HepG2 (cell line): ENCODE measurements around the gene CCDC122. TPM values are rescaled to one million over a fixed set of nuclear protein-coding genes. Genes with fewer than 3 reads are reported as not detected.

Experiments used
- ATAC-seq: fragments of 200-7000 bp; cut with Tn5 transposase; 3 replicates; pipeline ENCODE4 v1.9.1; 2020; ENCODE audit warnings: mild to moderate bottlenecking, moderate library complexity
- BruUV-seq: library from RNA; stranded (reverse); fragments of 400-500 nt; replicated peaks from 2 replicates; lab custom pipeline; 2021; lab: Mats Ljungman, UMichigan
- CTCF ChIA-PET: fragments of 300-600 bp; formaldehyde crosslinking; extraction: SDS; loops from one replicate; lab custom pipeline; 2021; ENCODE audit warnings: low total read pairs, inconsistent platforms, low intra/inter-chr PET ratio; lab: Yijun Ruan, JAX
- POLR2A ChIA-PET: fragments of 350-600 bp; sonication (Branson Sonifier 250); formaldehyde crosslinking; loops from one replicate; lab custom pipeline; 2020; ENCODE audit warnings: antibody characterized with exemption, inconsistent platforms; lab: Yijun Ruan, JAX
- DNase-seq: peaks from one replicate; pipeline ENCODE4 v3.0.0-alpha.2; 2015; ENCODE audit warnings: low spot score
- FAIRE-seq: peaks from 3 replicates; lab custom pipeline; 2011; peaks lifted over from hg19 to GRCh38; lab: Jason Lieb, UNC
- H2AFZ ChIP-seq: one replicate; pipeline ENCODE4 v1.6.1; 2011; ENCODE audit warnings: low read length, inconsistent platforms
- H3K27ac ChIP-seq: fragments of 300-600 bp; 3 replicates; pipeline ENCODE4 v1.8.0; 2011; ENCODE audit warnings: mixed run types, mild to moderate bottlenecking, mixed read lengths, low read length, inconsistent platforms; ENCODE audit not compliant: insufficient read depth; ENCODE audit errors: extremely low read length
- H3K27me3 ChIP-seq, 2 experiments: fragments of 200-600 bp in 1 of 2; 2 replicates in 1 of 2; 3 replicates in 1 of 2; pipeline versions ENCODE4 v1.6.0 to v1.8.0; 2011; ENCODE audit warnings: low read length in 2 of 2, mild to moderate bottlenecking in 2 of 2, moderate library complexity in 2 of 2, inconsistent platforms in 1 of 2; ENCODE audit not compliant: insufficient read depth in 2 of 2, control insufficient read depth in 1 of 2
- H3K36me3 ChIP-seq, 2 experiments: fragments of 200-600 bp in 1 of 2; replicated peaks in 1 of 2; 2 replicates in 1 of 2; 3 replicates in 1 of 2; pipeline versions ENCODE4 v1.5.1 to v1.8.0; 2011; ENCODE audit warnings: low read length in 2 of 2, inconsistent platforms in 1 of 2; ENCODE audit not compliant: insufficient read depth in 2 of 2, control insufficient read depth in 1 of 2
- H3K4me1 ChIP-seq: 2 replicates; pipeline ENCODE4 v1.5.1; 2012; ENCODE audit warnings: low read length, inconsistent platforms; ENCODE audit not compliant: insufficient read depth
- H3K4me2 ChIP-seq: 2 replicates; pipeline ENCODE4 v1.6.0; 2011; ENCODE audit warnings: low read depth, low read length, inconsistent platforms
- H3K4me3 ChIP-seq, 3 experiments: fragments of 200-600 bp in 1 of 3; sonication (generic), shearing (Covaris generic) in 1 of 3; replicated peaks in 1 of 3; 2 replicates each; pipeline ENCODE4 v1.5.1; 2011 to 2016; ENCODE audit warnings: low read length in 3 of 3, inconsistent platforms in 2 of 3, low read depth in 2 of 3, mild to moderate bottlenecking in 2 of 3, control low read depth in 1 of 3, mixed read lengths in 1 of 3; ENCODE audit not compliant: insufficient read depth in 1 of 3
- H3K79me2 ChIP-seq: one replicate; pipeline ENCODE4 v1.6.1; 2011; ENCODE audit warnings: low read length, inconsistent platforms; ENCODE audit not compliant: insufficient read depth
- H3K9ac ChIP-seq: 2 replicates; pipeline ENCODE4 v1.6.0; 2011; ENCODE audit warnings: mild to moderate bottlenecking, low read depth, low read length, inconsistent platforms; ENCODE audit not compliant: insufficient read depth
- H3K9me3 ChIP-seq: 2 replicates; pipeline ENCODE4 v1.5.1; 2012; ENCODE audit warnings: mild to moderate bottlenecking, low read length
- H4K20me1 ChIP-seq: 2 replicates; pipeline ENCODE4 v1.6.0; 2011; ENCODE audit warnings: inconsistent platforms, mild to moderate bottlenecking, low read length, moderate library complexity; ENCODE audit not compliant: insufficient read depth
- CENPX ChIP-seq: sonication (generic); formaldehyde crosslinking; IDR thresholded peaks from 2 replicates; pipeline ENCODE4 v1.9.0; 2021; ENCODE audit warnings: mild to moderate bottlenecking, missing genetic modification reagents, moderate library complexity
- CHD4 ChIP-seq: fragments of 200-600 bp; sonication (generic); IDR thresholded peaks from 2 replicates; pipeline ENCODE4 v1.7.0; 2017; ENCODE audit warnings: mild to moderate bottlenecking, low read length, borderline replicate concordance
- ETV5 ChIP-seq: IDR thresholded peaks from 2 replicates; pipeline ENCODE4 v1.6.1; 2018; ENCODE audit warnings: missing biosample characterization, missing genetic modification reagents, inconsistent platforms, borderline replicate concordance
- HOXA5 ChIP-seq: sonication (generic); formaldehyde crosslinking; IDR thresholded peaks from 2 replicates; pipeline ENCODE4 v1.4.0; 2020; ENCODE audit warnings: missing genetic modification reagents
- POLR2A ChIP-seq, 2 experiments: IDR thresholded peaks; 2 replicates each; pipeline ENCODE4 v1.6.1; 2011; ENCODE audit warnings: low read depth in 2 of 2, low read length in 2 of 2, mild to moderate bottlenecking in 1 of 2, moderate library complexity in 1 of 2; ENCODE audit not compliant: insufficient read depth in 1 of 2
- RFX5 ChIP-seq: IDR thresholded peaks from 2 replicates; pipeline ENCODE4 v1.6.1; 2011; ENCODE audit warnings: low read depth, low read length, improper control_type of control experiment
- SCMH1 ChIP-seq: sonication (generic); formaldehyde crosslinking; IDR thresholded peaks from 2 replicates; pipeline ENCODE4 v1.9.0; 2021; ENCODE audit warnings: missing genetic modification reagents, mild to moderate bottlenecking, borderline replicate concordance
- ZBTB38 ChIP-seq: sonication (generic); formaldehyde crosslinking; IDR thresholded peaks from 2 replicates; pipeline ENCODE4 v1.5.1; 2020; ENCODE audit warnings: mild to moderate bottlenecking, missing genetic modification reagents
- ZNF335 ChIP-seq: sonication (generic); formaldehyde crosslinking; IDR thresholded peaks from 2 replicates; pipeline ENCODE4 v1.4.0; 2020; ENCODE audit warnings: missing genetic modification reagents
- ZNF547 ChIP-seq: sonication (generic); formaldehyde crosslinking; IDR thresholded peaks from 2 replicates; pipeline ENCODE4 v1.5.1; 2020; ENCODE audit warnings: mild to moderate bottlenecking, missing genetic modification reagents
- ZNF616 ChIP-seq: sonication (generic); formaldehyde crosslinking; IDR thresholded peaks from 2 replicates; pipeline ENCODE4 v1.5.0; 2020; ENCODE audit warnings: low read depth, mild to moderate bottlenecking, missing genetic modification reagents
- WGBS: methylation state at CpG from one replicate; pipeline ENCODE4 v1.1.6; 2017; ENCODE audit warnings: low lambda C conversion rate; 5-methylcytosine and 5-hydroxymethylcytosine counted together
- in situ Hi-C: cut with HindIII; loops from 2 replicates; pipeline ENCODE4 v1.10.0; 2017; ENCODE audit warnings: low pct_unique_long_range_greater_than_20kb; ENCODE audit not compliant: extremely low pct_ligation_motif_present
- intact Hi-C: fragments of 100-400 bp; cut with micrococcal nuclease; formaldehyde crosslinking; loops from one replicate; pipeline ENCODE4 v1.10.0; 2022; ENCODE audit not compliant: unreplicated experiment
- polyA plus RNA-seq, 8 experiments: library from polyadenylated mRNA; depleted of rRNA in 3 of 8; stranded (reverse) in 7 of 8; unstranded in 1 of 8; fragments of >200 nt; fragmentation: Illumina TruSeq in 4 of 8; extraction: Trizol in 4 of 8; gene quantifications; 2 replicates each; pipeline versions ENCODE4 v1.2.1 to v1.2.3, GENCODE V29; 2011 to 2016; ENCODE audit warnings: low read depth in 4 of 8, missing spikeins in 1 of 8, mixed read lengths in 1 of 8; ENCODE audit not compliant: insufficient read depth in 1 of 8
- total RNA-seq, 5 experiments: library from RNA; depleted of rRNA; stranded (reverse); fragments of >200 nt; fragmentation: Illumina TruSeq; extraction: Trizol; gene quantifications; 2 replicates each; pipeline ENCODE4 v1.2.3, GENCODE V29; 2016; ENCODE audit warnings: low read depth in 1 of 5
- TF ChIP-seq, protein P1 (sequence below): sonication (generic); formaldehyde crosslinking; IDR thresholded peaks from 2 replicates; pipeline ENCODE4 v1.4.0; 2020; ENCODE audit warnings: mild to moderate bottlenecking, low read depth, missing genetic modification reagents
- TF ChIP-seq, protein P2 (sequence below): sonication (generic); formaldehyde crosslinking; IDR thresholded peaks from 2 replicates; pipeline ENCODE4 v1.5.0; 2020; ENCODE audit warnings: mild to moderate bottlenecking, missing genetic modification reagents
- TF ChIP-seq, protein P3 (sequence below): sonication (generic); formaldehyde crosslinking; IDR thresholded peaks from 2 replicates; pipeline ENCODE4 v1.4.0; 2020; ENCODE audit warnings: missing genetic modification reagents, mild to moderate bottlenecking, borderline replicate concordance

CCDC122 gene
- total and polyA plus RNA-seq, 2 of the 13 experiments (the other 11 are each of a cell fraction or from before 2014, with no cell fraction given) = 0.32 to 3.5 TPM

DNA sequence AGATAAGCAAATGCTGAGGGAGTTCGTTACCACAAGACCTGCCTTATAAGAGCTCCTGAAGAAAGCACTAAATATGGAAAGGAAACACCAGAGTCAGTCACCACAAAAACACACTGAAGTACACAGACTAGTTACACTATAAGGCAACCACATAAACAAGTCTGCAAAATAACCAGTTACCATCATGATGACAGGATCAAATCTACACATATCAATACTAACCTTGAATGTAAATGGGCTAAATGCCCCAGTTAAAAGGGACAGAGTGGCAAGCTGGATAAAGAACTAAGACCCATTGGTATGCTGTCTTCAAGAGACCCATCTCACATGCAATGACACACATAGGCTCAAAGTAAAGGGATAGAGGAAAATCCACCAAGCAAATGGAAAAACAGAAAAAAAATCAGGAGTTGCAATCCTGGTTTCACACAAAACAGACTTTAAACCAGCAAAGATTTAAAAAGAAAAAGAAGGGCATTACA lies 26.6 kb downstream of the CCDC122 start:
- Histone ChIP-seq H4K20me1 (no peaks in the 10 kb centered on the region), H3K79me2 (no peaks in the 10 kb centered on the region), H2AFZ (no peak overlapping the region), H3K4me3 (no peak overlapping the region), H3K4me1 (peaks cover 19% of the 10 kb centered on the region), H3K4me2 (no peak overlapping the region), H3K9me3 (peaks cover 58% of the 10 kb centered on the region), H3K27me3 (no peaks in the 10 kb centered on the region), H3K27ac (no peak overlapping the region), H3K9ac (no peak overlapping the region), H3K36me3 (no peaks in the 10 kb centered on the region)
- CTCF ChIA-PET = no interaction called here
- DNase-seq (no peak), ATAC-seq (no peak), FAIRE-seq (no peak)
- no TSS peak for BruUV-seq
- TF ChIP-seq ZNF616 (CRISPR knock-in tag) (no peak), SCMH1 (CRISPR knock-in tag) (no peak), ZNF335 (CRISPR knock-in tag) (no peak), HOXA5 (CRISPR knock-in tag) (no peak)
- intact Hi-C loops (no loop called here), in situ Hi-C loops (no loop called here)
- POLR2A ChIA-PET = no interaction called here
- 57% methylated on average over 1 of the region's 1 CpG for WGBS

DNA sequence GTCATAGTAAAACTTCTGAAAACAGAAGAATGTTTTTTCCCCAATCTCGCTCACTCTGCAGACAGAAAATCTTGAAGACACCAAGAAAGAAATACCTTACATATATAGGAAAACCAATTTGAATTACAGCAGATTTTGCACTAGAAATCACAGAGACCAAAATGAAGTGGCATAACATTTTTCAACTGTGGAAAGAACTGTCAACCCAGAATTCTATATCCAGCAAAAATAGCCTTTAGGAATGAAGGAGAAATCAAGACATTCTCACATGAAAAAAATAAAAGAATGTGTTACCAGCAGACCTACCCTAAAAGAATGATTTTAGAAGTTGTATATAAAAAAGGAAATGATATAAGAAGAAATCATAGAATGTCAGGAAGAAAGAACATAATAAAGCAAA lies 28.7 kb downstream of the CCDC122 start:
- no TSS peak for BruUV-seq
- H3K27me3 ChIP-seq = no peaks in the 10 kb centered on the region
- H2AFZ ChIP-seq = no peak overlapping the region
- no peak overlapping the region for H3K9ac ChIP-seq
- peaks cover 23% of the 10 kb centered on the region for H3K4me1 ChIP-seq
- no peak overlapping the region for H3K4me3 ChIP-seq
- intact Hi-C loops = no loop called here
- WGBS = 50% methylated on average over 1 of the region's 1 CpG
- FAIRE-seq (no peak), DNase-seq (no peak), ATAC-seq (no peak)
- no peaks in the 10 kb centered on the region for H3K36me3 ChIP-seq
- ChIA-PET POLR2A (no interaction called here), CTCF (no interaction called here)
- no peak overlapping the region for H3K27ac ChIP-seq
- H3K9me3 ChIP-seq = peaks cover 58% of the 10 kb centered on the region
- no peak overlapping the region for H3K4me2 ChIP-seq
- no peaks in the 10 kb centered on the region for H3K79me2 ChIP-seq
- no peaks in the 10 kb centered on the region for H4K20me1 ChIP-seq
- in situ Hi-C loops = no loop called here
- TF ChIP-seq RFX5 (no peak), ZBTB38 (no peak), CHD4 (no peak), POLR2A (IDR thresholded peaks at IDR 0.05; ENCODE audit: insufficient read depth in 1 of 2, low read depth in 2 of 2, low read length in 2 of 2) (no peak), ZNF547 (no peak), ETV5 (no peak), CENPX (no peak)
- TF ChIP-seq, protein P1, sequence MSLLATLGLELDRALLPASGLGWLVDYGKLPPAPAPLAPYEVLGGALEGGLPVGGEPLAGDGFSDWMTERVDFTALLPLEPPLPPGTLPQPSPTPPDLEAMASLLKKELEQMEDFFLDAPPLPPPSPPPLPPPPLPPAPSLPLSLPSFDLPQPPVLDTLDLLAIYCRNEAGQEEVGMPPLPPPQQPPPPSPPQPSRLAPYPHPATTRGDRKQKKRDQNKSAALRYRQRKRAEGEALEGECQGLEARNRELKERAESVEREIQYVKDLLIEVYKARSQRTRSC (CRISPR knock-in tag) = no peak
- TF ChIP-seq, protein P2, sequence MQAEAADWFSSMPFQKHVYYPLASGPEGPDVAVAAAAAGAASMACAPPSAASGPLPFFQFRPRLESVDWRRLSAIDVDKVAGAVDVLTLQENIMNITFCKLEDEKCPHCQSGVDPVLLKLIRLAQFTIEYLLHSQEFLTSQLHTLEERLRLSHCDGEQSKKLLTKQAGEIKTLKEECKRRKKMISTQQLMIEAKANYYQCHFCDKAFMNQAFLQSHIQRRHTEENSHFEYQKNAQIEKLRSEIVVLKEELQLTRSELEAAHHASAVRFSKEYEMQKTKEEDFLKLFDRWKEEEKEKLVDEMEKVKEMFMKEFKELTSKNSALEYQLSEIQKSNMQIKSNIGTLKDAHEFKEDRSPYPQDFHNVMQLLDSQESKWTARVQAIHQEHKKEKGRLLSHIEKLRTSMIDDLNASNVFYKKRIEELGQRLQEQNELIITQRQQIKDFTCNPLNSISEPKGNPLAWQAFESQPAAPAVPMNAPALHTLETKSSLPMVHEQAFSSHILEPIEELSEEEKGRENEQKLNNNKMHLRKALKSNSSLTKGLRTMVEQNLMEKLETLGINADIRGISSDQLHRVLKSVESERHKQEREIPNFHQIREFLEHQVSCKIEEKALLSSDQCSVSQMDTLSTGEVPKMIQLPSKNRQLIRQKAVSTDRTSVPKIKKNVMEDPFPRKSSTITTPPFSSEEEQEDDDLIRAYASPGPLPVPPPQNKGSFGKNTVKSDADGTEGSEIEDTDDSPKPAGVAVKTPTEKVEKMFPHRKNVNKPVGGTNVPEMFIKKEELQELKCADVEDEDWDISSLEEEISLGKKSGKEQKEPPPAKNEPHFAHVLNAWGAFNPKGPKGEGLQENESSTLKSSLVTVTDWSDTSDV (CRISPR knock-in tag) = no peak
- TF ChIP-seq, protein P3, sequence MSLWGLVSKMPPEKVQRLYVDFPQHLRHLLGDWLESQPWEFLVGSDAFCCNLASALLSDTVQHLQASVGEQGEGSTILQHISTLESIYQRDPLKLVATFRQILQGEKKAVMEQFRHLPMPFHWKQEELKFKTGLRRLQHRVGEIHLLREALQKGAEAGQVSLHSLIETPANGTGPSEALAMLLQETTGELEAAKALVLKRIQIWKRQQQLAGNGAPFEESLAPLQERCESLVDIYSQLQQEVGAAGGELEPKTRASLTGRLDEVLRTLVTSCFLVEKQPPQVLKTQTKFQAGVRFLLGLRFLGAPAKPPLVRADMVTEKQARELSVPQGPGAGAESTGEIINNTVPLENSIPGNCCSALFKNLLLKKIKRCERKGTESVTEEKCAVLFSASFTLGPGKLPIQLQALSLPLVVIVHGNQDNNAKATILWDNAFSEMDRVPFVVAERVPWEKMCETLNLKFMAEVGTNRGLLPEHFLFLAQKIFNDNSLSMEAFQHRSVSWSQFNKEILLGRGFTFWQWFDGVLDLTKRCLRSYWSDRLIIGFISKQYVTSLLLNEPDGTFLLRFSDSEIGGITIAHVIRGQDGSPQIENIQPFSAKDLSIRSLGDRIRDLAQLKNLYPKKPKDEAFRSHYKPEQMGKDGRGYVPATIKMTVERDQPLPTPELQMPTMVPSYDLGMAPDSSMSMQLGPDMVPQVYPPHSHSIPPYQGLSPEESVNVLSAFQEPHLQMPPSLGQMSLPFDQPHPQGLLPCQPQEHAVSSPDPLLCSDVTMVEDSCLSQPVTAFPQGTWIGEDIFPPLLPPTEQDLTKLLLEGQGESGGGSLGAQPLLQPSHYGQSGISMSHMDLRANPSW (CRISPR knock-in tag) = no peak
